GM18526 (cell line): ENCODE results near the gene SMIM7.

Experiments
- POLR2A ChIP-seq: IDR thresholded peaks from 3 replicates; pipeline ENCODE4 v1.6.1; 2011; ENCODE audit not compliant: insufficient read length; ENCODE audit errors: extremely low read depth

Gene SMIM7

GRCh38 chr19:16628183-16628983 lies 31.6 kb downstream of the SMIM7 start, which contains the start of gene MED26:
MED26 (minus strand) TSS chr19:16628204; CDS start chr19:16627943, 261 bp downstream.
- TF ChIP-seq POLR2A, result peak; percentile 90

- TF ChIP-seq POLR2A, result no peak
Measured at GRCh38 chr19:16627928-16628182, 32.1 kb downstream of the SMIM7 start.

- TF ChIP-seq POLR2A, result no peak
Measured at GRCh38 chr19:16627193-16627927, 32.6 kb downstream of the SMIM7 start.

GRCh38 chr19:16626796-16627192 lies 33.1 kb downstream of the SMIM7 start:
- TF ChIP-seq POLR2A, result no peak

- TF ChIP-seq POLR2A, result no peak
Measured at GRCh38 chr19:16625163-16625958, 34.6 kb downstream of the SMIM7 start.

GRCh38 chr19:16624236-16624635 lies 35.7 kb downstream of the SMIM7 start:
- TF ChIP-seq POLR2A, result no peak

- TF ChIP-seq POLR2A, result no peak
Measured at GRCh38 chr19:16623576-16623975, 36.4 kb downstream of the SMIM7 start.

GRCh38 chr19:16623066-16623465 lies 36.9 kb downstream of the SMIM7 start:
- no peak for TF ChIP-seq POLR2A

GRCh38 chr19:16621165-16621800 lies 38.7 kb downstream of the SMIM7 start:
- TF ChIP-seq POLR2A, result no peak

- TF ChIP-seq POLR2A, result no peak
Measured at GRCh38 chr19:16620584-16620983, 39.4 kb downstream of the SMIM7 start.

GRCh38 chr19:16620018-16620417 lies 39.9 kb downstream of the SMIM7 start:
- TF ChIP-seq POLR2A, result no peak

- TF ChIP-seq POLR2A, result no peak
Measured at GRCh38 chr19:16619457-16619856, 40.5 kb downstream of the SMIM7 start.

GRCh38 chr19:16618248-16618647 lies 41.7 kb downstream of the SMIM7 start:
- TF ChIP-seq POLR2A, result no peak

GRCh38 chr19:16615808-16616207 lies 44.1 kb downstream of the SMIM7 start:
- no peak for TF ChIP-seq POLR2A

GRCh38 chr19:16614941-16615340 lies 45.0 kb downstream of the SMIM7 start:
- no peak for TF ChIP-seq POLR2A
